Neural cell (in vitro differentiated cells): Measurements from ENCODE around the gene DENND1A.

Experiments
- EP300 ChIP-seq: fragments of 450-650 bp; conservative IDR thresholded peaks from 2 replicates; pipeline ENCODE4 v1.6.1; 2014; ENCODE audit warnings: antibody characterized with exemption, mild to moderate bottlenecking, moderate library complexity; ENCODE audit not compliant: poor library complexity, severe bottlenecking
- EZH2 ChIP-seq: fragments of 200-600, 300-800 bp; shearing (Covaris generic), sonication (generic); IDR thresholded peaks from 2 replicates; pipeline ENCODE4 v1.6.1; 2014; ENCODE audit warnings: antibody characterized with exemption, low read length, borderline replicate concordance, mild to moderate bottlenecking; ENCODE audit not compliant: insufficient read depth, poor library complexity, severe bottlenecking

DNA sequence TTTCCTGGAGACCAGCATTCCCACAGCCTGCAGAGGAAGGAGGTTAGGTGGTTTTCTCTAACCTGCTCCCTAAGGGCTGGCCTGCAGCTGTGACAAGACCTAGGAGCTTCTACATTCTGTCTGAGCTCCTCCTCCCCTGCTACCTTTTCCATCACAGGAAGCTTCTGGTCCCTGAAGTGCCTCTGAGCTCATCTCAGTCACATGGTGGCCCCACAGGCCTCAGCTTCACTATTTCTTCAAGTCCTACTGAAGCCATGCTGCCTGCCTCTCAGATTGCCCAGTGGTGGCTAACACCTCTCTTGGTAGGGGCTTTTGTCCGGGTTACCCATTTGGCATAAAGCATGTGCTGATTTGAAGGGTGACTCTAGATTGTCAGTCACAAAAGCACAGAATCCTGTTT, 314.5 kb downstream of the DENND1A start:
- TF ChIP-seq EP300 (no peak), EZH2 (no peak)
